SK-N-SH treated with all-trans-retinoic acid at 6 μM for 48 hours (cell line): ENCODE measurements around the gene CDK7.

ENCODE experiments used
- ATAC-seq: fragments of 200-7000 bp; cut with Tn5 transposase; 3 replicates; pipeline ENCODE4 v1.9.1; 2020; ENCODE audit warnings: mild to moderate bottlenecking, moderate library complexity
- BACH2 ChIP-seq: fragments of 250-450 bp; sonication (Bioruptor Pico); IDR thresholded peaks from 2 replicates; pipeline ENCODE4 v1.9.0; 2021; ENCODE audit warnings: mild to moderate bottlenecking, borderline replicate concordance
- CSDC2 ChIP-seq: fragments of 250-450 bp; sonication (Bioruptor Pico); IDR thresholded peaks from 2 replicates; pipeline ENCODE4 v1.5.0; 2020; ENCODE audit warnings: mild to moderate bottlenecking, moderate library complexity
- ESRRG ChIP-seq: fragments of 250-450 bp; sonication (Bioruptor Pico); IDR thresholded peaks from 2 replicates; pipeline ENCODE4 v1.6.1; 2021; ENCODE audit warnings: mild to moderate bottlenecking
- ISL1 ChIP-seq: fragments of 250-450 bp; sonication (Bioruptor Pico); IDR thresholded peaks from 2 replicates; pipeline ENCODE4 v2.1.2; 2022; ENCODE audit warnings: mild to moderate bottlenecking, moderate library complexity
- OSR1 ChIP-seq: fragments of 250-450 bp; sonication (Bioruptor Pico); IDR thresholded peaks from 2 replicates; pipeline ENCODE4 v1.8.0; 2022; ENCODE audit warnings: moderate library complexity, mild to moderate bottlenecking, inconsistent platforms
- PPARA ChIP-seq: fragments of 250-450 bp; sonication (Bioruptor Pico); IDR thresholded peaks from 2 replicates; pipeline ENCODE4 v1.5.0; 2020; ENCODE audit warnings: mild to moderate bottlenecking, borderline replicate concordance
- RARB ChIP-seq: fragments of 250-450 bp; sonication (Bioruptor Pico); IDR thresholded peaks from 2 replicates; pipeline ENCODE4 v1.8.0; 2021; ENCODE audit warnings: mild to moderate bottlenecking, moderate library complexity
- SNAI2 ChIP-seq: fragments of 250-450 bp; sonication (Bioruptor Pico); IDR thresholded peaks from 2 replicates; pipeline ENCODE4 v1.5.0; 2020; ENCODE audit warnings: mild to moderate bottlenecking, moderate library complexity
- TCF4 ChIP-seq: fragments of 250-450 bp; sonication (Bioruptor Pico); IDR thresholded peaks from 2 replicates; pipeline ENCODE4 v1.8.0; 2021; ENCODE audit warnings: mild to moderate bottlenecking, moderate library complexity, borderline replicate concordance
- TOX ChIP-seq: fragments of 250-450 bp; sonication (Bioruptor Pico); IDR thresholded peaks from 2 replicates; pipeline ENCODE4 v1.8.0; 2021; ENCODE audit warnings: mild to moderate bottlenecking, moderate library complexity, borderline replicate concordance
- ZC3H10 ChIP-seq: fragments of 250-450 bp; sonication (Bioruptor Pico); IDR thresholded peaks from 2 replicates; pipeline ENCODE4 v1.5.1; 2021; ENCODE audit warnings: mild to moderate bottlenecking, moderate library complexity
- ZFP3 ChIP-seq: fragments of 250-450 bp; sonication (Bioruptor Pico); IDR thresholded peaks from 2 replicates; pipeline ENCODE4 v1.5.0; 2020; ENCODE audit warnings: mild to moderate bottlenecking, moderate library complexity
- ZFP30 ChIP-seq: fragments of 450-650 bp; formaldehyde crosslinking; IDR thresholded peaks from 2 replicates; pipeline ENCODE4 v1.5.0; 2022; ENCODE audit warnings: mild to moderate bottlenecking, moderate library complexity
- ZNF565 ChIP-seq: fragments of 450-650 bp; formaldehyde crosslinking; conservative IDR thresholded peaks from 2 replicates; pipeline ENCODE4 v1.5.0; 2020; ENCODE audit warnings: low read depth, mild to moderate bottlenecking, moderate library complexity
- ZNF70 ChIP-seq: fragments of 450-650 bp; formaldehyde crosslinking; IDR thresholded peaks from 2 replicates; pipeline ENCODE4 v1.5.0; 2020; ENCODE audit warnings: mild to moderate bottlenecking, moderate library complexity
- ZNF8 ChIP-seq: fragments of 450-650 bp; formaldehyde crosslinking; IDR thresholded peaks from 2 replicates; pipeline ENCODE4 v1.5.0; 2020; ENCODE audit warnings: mild to moderate bottlenecking, moderate library complexity
- TF ChIP-seq, protein P1 (sequence below): fragments of 250-450 bp; sonication (Bioruptor Pico); IDR thresholded peaks from 2 replicates; pipeline ENCODE4 v1.5.0; 2020; ENCODE audit warnings: mild to moderate bottlenecking, moderate library complexity
- TF ChIP-seq, protein P2 (sequence below): fragments of 250-450 bp; sonication (Bioruptor Pico); IDR thresholded peaks from 2 replicates; pipeline ENCODE4 v1.8.0; 2021; ENCODE audit warnings: low read depth, mild to moderate bottlenecking, moderate library complexity, borderline replicate concordance
- TF ChIP-seq, protein P3 (sequence below): fragments of 250-450 bp; sonication (Bioruptor Pico); IDR thresholded peaks from 2 replicates; pipeline ENCODE4 v1.8.0; 2020; ENCODE audit warnings: mild to moderate bottlenecking, moderate library complexity, borderline replicate concordance
- TF ChIP-seq, protein P4 (sequence below): fragments of 250-450 bp; sonication (Bioruptor Pico); IDR thresholded peaks from 2 replicates; pipeline ENCODE4 v1.5.1; 2020; ENCODE audit warnings: low read depth, mild to moderate bottlenecking, moderate library complexity
- TF ChIP-seq, protein P5 (sequence below): fragments of 250-450 bp; sonication (Bioruptor Pico); IDR thresholded peaks from 2 replicates; pipeline ENCODE4 v1.5.1; 2021; ENCODE audit warnings: mild to moderate bottlenecking, moderate library complexity

Gene CDK7

DNA sequence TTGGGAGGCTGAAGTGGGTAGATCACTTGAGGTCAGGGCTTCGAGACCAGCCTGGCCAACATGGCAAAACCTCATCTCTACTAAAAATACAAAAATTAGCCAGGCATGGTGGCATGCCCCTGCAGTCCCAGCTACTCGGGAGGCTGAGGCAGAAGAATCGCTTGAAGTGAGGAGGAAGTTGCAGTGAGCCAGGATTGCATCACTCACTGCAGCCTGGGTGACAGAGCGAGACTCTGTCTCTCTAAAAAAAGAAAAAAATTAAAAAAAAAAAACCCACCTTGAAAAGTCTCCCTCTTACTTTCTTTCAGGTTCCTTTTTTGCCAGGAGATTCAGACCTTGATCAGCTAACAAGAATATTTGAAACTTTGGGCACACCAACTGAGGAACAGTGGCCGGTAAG is 34.2 kb downstream of the CDK7 start (continued):
- TF ChIP-seq, protein P1, sequence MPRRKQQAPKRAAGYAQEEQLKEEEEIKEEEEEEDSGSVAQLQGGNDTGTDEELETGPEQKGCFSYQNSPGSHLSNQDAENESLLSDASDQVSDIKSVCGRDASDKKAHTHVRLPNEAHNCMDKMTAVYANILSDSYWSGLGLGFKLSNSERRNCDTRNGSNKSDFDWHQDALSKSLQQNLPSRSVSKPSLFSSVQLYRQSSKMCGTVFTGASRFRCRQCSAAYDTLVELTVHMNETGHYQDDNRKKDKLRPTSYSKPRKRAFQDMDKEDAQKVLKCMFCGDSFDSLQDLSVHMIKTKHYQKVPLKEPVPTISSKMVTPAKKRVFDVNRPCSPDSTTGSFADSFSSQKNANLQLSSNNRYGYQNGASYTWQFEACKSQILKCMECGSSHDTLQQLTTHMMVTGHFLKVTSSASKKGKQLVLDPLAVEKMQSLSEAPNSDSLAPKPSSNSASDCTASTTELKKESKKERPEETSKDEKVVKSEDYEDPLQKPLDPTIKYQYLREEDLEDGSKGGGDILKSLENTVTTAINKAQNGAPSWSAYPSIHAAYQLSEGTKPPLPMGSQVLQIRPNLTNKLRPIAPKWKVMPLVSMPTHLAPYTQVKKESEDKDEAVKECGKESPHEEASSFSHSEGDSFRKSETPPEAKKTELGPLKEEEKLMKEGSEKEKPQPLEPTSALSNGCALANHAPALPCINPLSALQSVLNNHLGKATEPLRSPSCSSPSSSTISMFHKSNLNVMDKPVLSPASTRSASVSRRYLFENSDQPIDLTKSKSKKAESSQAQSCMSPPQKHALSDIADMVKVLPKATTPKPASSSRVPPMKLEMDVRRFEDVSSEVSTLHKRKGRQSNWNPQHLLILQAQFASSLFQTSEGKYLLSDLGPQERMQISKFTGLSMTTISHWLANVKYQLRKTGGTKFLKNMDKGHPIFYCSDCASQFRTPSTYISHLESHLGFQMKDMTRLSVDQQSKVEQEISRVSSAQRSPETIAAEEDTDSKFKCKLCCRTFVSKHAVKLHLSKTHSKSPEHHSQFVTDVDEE, result no peak
- TF ChIP-seq ZFP3 (CRISPR knock-in tag), result no peak
- no peak for TF ChIP-seq SNAI2 (CRISPR knock-in tag)
- no peak for TF ChIP-seq ZFP30
- no peak for TF ChIP-seq CSDC2
- TF ChIP-seq, protein P2, sequence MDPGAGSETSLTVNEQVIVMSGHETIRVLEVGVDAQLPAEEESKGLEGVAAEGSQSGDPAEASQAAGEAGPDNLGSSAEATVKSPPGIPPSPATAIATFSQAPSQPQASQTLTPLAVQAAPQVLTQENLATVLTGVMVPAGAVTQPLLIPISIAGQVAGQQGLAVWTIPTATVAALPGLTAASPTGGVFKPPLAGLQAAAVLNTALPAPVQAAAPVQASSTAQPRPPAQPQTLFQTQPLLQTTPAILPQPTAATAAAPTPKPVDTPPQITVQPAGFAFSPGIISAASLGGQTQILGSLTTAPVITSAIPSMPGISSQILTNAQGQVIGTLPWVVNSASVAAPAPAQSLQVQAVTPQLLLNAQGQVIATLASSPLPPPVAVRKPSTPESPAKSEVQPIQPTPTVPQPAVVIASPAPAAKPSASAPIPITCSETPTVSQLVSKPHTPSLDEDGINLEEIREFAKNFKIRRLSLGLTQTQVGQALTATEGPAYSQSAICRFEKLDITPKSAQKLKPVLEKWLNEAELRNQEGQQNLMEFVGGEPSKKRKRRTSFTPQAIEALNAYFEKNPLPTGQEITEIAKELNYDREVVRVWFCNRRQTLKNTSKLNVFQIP (CRISPR knock-in tag), result no peak
- TF ChIP-seq, all 23 proteins: peak for 0

DNA sequence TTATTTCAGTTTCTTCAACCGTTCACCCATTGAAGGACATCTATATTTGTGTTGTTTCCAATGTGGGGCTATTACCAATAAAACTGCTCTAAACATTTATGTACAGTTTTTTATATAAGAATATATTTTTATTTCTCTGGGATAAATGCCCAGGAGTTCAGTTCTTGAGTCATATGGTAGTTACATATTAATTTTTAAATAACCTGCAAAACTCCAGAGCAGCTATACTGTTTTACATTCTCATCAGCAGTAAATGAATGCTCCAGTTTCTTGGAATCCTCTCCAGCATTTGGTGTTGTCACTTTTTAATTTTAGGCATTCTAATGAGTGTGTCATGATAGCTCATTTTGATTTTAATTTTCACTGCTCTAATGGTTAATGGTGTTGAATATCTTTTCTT is 36.2 kb downstream of the CDK7 start:
- TF ChIP-seq, protein P3, sequence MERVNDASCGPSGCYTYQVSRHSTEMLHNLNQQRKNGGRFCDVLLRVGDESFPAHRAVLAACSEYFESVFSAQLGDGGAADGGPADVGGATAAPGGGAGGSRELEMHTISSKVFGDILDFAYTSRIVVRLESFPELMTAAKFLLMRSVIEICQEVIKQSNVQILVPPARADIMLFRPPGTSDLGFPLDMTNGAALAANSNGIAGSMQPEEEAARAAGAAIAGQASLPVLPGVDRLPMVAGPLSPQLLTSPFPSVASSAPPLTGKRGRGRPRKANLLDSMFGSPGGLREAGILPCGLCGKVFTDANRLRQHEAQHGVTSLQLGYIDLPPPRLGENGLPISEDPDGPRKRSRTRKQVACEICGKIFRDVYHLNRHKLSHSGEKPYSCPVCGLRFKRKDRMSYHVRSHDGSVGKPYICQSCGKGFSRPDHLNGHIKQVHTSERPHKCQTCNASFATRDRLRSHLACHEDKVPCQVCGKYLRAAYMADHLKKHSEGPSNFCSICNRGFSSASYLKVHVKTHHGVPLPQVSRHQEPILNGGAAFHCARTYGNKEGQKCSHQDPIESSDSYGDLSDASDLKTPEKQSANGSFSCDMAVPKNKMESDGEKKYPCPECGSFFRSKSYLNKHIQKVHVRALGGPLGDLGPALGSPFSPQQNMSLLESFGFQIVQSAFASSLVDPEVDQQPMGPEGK (CRISPR knock-in tag), result no peak
- TF ChIP-seq, protein P4, sequence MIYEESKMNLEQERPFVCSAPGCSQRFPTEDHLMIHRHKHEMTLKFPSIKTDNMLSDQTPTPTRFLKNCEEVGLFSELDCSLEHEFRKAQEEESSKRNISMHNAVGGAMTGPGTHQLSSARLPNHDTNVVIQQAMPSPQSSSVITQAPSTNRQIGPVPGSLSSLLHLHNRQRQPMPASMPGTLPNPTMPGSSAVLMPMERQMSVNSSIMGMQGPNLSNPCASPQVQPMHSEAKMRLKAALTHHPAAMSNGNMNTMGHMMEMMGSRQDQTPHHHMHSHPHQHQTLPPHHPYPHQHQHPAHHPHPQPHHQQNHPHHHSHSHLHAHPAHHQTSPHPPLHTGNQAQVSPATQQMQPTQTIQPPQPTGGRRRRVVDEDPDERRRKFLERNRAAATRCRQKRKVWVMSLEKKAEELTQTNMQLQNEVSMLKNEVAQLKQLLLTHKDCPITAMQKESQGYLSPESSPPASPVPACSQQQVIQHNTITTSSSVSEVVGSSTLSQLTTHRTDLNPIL (CRISPR knock-in tag), result no peak
- TF ChIP-seq TOX (CRISPR knock-in tag) (no peak), ZFP3 (CRISPR knock-in tag) (no peak), ESRRG (CRISPR knock-in tag) (no peak), RARB (CRISPR knock-in tag) (no peak), PPARA (CRISPR knock-in tag) (no peak), TCF4 (CRISPR knock-in tag) (no peak), OSR1 (CRISPR knock-in tag) (no peak), SNAI2 (CRISPR knock-in tag) (no peak)
- TF ChIP-seq, protein P1, result no peak
- TF ChIP-seq, protein P5, sequence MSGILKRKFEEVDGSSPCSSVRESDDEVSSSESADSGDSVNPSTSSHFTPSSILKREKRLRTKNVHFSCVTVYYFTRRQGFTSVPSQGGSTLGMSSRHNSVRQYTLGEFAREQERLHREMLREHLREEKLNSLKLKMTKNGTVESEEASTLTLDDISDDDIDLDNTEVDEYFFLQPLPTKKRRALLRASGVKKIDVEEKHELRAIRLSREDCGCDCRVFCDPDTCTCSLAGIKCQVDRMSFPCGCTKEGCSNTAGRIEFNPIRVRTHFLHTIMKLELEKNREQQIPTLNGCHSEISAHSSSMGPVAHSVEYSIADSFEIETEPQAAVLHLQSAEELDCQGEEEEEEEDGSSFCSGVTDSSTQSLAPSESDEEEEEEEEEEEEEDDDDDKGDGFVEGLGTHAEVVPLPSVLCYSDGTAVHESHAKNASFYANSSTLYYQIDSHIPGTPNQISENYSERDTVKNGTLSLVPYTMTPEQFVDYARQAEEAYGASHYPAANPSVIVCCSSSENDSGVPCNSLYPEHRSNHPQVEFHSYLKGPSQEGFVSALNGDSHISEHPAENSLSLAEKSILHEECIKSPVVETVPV (CRISPR knock-in tag), result no peak
- TF ChIP-seq, all 23 proteins: peak for 0
- ATAC-seq, result no peak

DNA sequence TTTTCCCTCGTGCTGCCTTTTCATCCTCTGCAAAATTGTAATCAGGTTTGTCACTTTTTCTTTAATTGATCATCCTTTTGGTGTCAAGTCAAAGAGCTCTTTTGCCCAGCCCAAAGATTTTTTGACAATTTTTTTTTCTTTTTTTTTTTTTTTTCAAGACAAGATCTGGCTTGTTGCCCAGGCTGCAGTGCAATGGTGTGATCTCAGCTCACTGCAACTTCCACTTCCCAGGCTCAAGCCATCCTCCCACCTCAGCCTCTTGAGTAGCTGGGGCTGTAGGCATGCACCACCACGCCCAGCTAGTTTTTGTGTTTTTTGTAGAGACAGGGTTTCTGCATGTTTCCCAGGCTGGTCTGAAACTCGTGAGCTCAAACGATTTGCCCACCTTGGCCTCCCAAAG is 36.7 kb downstream of the CDK7 start:
- peak; percentile 82 for ATAC-seq
- TF ChIP-seq ISL1 (CRISPR knock-in tag) (no peak), TCF4 (CRISPR knock-in tag) (no peak), ZC3H10 (CRISPR knock-in tag) (no peak), BACH2 (CRISPR knock-in tag) (no peak), RARB (CRISPR knock-in tag) (no peak), ZNF565 (CRISPR knock-in tag) (no peak), ZFP30 (no peak), PPARA (CRISPR knock-in tag) (no peak), ZNF8 (CRISPR knock-in tag) (no peak), SNAI2 (CRISPR knock-in tag) (no peak), ZNF70 (CRISPR knock-in tag) (no peak)
- TF ChIP-seq, protein P1, result no peak
- TF ChIP-seq, protein P2 (CRISPR knock-in tag), result no peak
